GM19025 (cell line): ENCODE results near the gene SLC46A1.
A peak's percentile ranks its signal among the peaks of the same experiment; 100 is the strongest.

ENCODE experiments used
- ATAC-seq: cut with Tn5 transposase; IDR thresholded peaks from one replicate; pipeline ENCODE4 v1.9.1; 2021; ENCODE audit warnings: mild to moderate bottlenecking, low read depth, moderate library complexity; ENCODE audit not compliant: unreplicated experiment

The SLC46A1 gene

DNA sequence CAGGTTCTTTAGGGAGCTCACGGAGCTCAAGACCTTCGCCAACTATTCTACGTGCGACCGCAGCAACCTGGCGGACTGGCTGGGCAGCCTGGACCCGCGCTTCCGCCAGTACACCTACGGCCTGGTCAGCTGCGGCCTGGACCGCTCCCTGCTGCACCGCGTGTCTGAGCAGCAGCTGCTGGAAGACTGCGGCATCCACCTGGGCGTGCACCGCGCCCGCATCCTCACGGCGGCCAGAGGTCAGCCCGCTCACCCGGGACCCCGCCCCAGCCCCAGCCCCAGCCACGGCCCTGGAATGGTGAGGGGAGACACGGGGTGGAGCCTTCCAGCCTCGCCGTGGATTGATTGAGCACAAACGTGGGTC is 21.0 kb downstream of the SLC46A1 start:
- no peak for ATAC-seq

DNA sequence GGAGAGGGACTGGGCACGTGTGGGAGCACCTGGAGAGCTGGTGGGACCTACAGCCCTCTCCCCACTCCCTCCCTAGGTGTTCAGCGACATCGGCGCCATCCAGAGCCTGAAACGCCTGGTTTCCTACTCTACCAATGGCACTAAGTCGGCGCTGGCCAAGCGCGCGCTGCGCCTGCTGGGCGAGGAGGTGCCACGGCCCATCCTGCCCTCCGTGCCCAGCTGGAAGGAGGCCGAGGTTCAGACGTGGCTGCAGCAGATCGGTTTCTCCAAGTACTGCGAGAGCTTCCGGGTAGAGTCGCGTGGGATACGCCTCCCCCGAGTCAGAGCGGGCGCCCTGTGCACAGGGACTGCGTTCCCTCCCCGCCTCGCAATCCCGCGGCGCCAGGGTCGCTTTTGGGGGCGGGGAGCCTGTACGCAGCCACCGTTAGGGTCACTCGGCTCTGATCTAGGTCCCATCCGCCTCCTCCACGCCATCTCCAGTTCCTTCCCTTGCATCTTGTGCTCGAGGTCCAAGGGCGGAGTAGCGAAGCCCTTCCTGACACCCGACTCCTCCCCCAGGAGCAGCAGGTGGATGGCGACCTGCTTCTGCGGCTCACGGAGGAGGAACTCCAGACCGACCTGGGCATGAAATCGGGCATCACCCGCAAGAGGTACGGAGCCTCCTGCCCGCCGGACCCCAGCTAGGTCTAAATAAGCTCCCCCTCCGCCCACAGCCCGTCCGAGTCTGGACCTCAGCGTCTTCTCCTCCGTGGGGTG is 21.6 kb downstream of the SLC46A1 start:
- ATAC-seq: peak; percentile 81

DNA sequence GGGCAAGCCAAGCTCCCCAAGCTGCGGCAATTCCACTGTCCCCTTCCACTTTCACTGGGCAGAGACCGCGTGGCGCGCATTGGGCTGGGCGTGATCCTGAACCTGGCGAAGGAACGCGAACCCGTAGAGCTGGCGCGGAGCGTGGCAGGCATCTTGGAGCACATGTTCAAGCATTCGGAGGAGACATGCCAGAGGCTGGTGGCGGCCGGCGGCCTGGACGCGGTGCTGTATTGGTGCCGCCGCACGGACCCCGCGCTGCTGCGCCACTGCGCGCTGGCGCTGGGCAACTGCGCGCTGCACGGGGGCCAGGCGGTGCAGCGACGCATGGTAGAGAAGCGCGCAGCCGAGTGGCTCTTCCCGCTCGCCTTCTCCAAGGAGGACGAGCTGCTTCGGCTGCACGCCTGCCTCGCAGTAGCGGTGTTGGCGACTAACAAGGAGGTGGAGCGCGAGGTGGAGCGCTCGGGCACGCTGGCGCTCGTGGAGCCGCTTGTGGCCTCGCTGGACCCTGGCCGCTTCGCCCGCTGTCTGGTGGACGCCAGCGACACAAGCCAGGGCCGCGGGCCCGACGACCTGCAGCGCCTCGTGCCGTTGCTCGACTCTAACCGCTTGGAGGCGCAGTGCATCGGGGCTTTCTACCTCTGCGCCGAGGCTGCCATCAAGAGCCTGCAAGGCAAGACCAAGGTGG is 24.7 kb downstream of the SLC46A1 start:
- ATAC-seq: no peak

DNA sequence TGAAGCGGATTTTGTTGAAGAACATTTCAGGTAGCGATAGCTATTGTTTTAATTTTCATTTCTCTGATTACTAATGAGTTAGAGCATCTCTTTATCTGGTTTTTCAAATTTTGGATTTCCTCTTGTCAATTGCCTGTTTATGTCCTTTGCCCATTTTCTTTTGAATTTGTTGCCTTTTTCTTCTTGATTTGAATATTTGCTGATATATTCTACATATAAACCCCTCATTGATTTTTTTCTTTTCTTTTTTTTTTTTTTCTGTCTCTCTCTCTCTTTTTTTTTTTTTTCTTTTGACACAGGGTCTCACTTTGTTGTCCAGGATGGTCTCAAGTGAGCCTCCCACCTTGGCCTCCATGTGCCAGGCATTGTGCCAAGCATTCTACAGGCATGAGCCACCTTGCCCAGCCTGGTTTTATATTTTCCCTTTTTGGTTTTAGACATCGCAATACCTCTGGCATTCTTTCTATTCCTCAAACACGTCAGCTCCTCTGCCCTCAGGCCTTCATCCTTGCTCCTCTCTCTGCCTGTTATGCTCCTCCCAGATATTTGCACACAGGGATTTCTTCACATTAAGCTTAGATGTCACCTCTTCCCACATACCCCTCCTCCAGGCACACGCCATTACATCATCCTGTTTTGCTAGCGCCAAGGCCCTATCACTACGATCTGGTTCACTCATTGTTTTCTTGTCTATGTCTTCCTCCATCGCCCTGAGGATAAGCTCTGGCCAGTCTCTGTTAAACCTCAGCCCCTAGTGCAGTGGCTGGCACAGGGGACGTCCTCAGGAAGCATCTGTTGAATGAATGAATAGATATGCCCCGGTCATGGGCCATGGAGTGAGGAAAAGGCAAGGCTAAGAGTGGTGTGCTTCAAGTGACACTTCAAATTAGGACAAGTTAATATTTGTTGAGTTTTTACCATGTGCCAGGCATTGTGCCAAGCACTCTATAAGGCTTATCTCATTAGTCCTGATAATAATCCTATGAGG is 25.9 kb downstream of the SLC46A1 start:
- no peak for ATAC-seq

DNA sequence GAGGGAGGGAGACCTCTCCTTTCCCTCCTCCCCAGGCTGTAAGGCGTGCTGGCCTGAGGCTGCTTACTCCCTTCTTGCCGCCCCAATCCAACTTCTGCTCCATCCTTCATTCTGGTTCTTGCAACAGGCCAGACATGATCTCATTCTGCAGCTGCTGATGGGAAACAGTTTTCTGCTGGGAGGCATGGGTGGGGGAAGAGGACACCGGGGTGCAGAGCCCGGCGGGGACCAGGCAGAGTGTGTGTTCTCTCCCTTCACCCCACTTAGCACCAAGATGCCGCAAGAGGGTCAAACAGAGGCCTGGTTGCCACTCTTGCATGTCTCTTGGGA is 33.1 kb downstream of the SLC46A1 start:
- no peak for ATAC-seq

DNA sequence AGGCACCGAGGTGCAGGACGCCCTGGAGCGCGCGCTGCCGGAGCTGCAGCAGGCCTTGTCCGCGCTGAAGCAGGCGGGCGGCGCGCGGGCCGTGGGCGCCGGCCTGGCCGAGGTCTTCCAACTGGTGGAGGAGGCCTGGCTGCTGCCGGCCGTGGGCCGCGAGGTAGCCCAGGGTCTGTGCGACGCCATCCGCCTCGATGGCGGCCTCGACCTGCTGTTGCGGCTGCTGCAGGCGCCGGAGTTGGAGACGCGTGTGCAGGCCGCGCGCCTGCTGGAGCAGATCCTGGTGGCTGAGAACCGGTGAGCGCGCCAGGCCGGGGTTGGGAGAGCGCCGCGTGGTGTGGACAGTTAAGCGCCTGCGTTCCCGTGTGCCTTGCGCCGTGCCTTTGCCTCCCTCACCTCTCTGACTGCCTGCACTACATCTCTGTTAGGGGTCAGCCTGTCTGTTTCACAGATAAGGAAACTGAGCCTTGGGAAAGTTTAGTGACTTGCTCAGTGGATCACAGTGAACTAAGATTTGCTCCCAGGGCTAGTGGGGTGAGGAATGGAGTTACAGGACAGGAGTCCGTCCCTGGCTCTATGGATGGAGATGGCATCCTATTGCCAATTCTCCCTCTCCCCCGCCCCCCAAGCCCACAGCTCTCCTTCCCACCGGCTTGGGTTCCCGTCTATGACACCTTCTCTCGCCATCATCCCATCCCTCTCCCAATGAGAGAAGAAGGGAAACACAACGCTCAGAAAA is 33.6 kb downstream of the SLC46A1 start:
- ATAC-seq: peak; percentile 8

DNA sequence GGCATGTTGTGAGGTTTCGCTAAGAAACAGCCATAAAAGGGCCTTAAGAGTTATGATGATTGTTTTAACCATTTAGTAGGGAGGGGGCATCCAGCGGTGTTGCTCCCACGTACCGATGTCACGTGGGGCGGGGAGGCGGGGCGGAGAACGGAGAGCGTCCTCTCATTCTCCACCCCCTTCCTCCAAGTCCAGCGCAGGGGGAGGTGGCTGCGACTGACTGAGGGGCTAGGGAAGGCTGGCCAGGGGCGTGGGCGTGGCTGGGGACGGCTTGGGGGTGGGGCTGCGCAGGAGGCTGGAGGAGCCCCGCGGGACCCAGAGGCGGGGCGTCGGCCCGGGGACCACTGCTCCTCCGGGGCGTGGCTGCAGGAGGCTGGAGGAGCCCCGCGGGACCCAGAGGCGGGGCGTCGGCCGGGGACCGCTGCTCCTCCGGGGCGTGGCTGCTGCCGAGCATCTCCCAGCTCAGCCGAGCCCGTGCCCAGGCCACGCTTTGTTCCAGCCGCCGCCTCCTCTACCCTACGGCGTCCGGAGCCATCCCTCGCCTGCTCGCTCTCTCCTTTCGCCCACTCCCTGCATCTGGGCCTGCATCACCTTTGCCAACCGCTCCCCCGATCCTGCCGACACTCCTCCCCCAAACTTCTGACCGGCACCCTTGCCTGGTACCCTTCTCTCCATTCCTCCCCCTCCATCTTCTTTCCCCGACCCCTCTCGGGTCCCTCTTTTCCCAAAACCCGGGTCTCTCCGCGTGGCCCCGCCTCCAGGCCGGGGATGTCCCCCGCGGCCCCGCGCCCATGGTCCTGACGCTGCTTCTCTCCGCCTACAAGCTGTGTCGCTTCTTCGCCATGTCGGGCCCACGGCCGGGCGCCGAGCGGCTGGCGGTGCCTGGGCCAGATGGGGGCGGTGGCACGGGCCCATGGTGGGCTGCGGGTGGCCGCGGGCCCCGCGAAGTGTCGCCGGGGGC is 34.5 kb downstream of the SLC46A1 start, which contains the start of gene SARM1:
SARM1 (plus strand) TSS at position 450 of the 958 bp plus-strand sequence; CDS start at position 789, 339 bp downstream.
- peak; percentile 83 for ATAC-seq

DNA sequence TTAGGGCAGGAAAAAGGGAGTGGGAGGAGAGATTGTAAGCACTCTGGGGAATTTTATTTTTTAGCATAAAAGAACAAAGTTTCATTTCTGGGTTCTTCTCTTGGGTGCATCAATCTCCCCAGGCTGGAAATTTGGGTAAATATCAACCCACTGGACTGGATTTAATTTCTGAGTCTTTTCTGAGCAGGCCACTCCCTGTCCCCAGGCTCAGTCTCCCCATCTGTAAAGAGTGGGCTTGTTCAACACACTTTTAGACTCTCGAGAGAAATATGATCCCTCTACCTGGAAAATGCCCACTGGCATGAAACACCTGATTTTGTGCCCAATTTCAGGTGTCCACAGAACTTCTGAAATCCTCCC is 35.3 kb downstream of the SLC46A1 start:
- ATAC-seq: no peak

DNA sequence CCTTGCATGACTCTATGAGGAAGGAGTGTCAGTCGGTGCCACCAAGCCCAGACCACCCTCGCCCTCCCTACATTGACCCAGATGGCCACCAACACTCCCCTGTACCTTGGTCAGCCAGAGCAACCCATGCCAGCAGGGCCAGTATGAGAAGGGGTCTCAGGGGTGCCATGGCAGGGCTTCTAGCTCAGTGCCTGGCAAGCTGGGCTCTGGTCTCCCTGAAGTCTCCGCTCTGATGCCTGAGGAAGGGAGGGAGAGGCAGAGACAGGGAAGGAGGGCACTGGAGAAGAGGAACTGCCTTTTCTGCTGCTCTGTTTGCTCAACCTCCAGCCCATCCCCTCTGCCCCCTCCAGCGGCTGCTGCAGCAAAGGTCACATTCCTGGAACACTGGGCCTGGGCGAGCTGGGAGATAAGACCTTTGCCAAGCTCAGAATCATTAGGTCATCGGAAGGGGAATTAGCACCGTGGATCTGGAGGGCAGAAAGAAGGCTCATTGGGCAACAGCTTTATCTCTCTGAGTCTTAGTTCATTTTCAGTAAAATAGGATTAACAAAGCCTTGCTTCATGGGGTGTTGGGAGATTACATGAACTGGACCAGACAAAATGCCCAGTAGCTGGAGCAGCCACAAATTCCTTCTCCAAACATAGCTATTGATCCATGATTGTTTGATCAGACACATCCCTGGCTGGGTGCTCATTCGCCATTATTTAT is 35.8 kb downstream of the SLC46A1 start, which contains the start of gene VTN:
VTN (minus strand) TSS at position 273 of the 709 bp plus-strand sequence; CDS start at position 169, 104 bp downstream.
- no peak for ATAC-seq

DNA sequence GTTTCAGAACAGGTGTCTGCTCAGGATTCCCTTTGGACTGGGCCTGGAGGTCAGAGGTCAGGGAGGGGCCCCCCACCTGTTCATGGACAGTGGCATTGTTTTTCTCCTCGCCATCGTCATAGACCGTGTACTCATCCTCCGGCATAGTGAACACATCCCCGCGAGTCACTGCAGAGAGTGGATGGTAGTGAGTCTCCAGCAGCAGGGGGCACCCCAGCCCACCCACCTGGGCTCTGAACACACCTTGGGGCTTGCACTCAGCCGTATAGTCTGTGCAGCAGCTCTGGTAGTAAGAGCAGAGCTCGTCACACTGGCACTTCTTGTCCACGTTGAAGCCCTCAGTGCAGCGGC is 36.4 kb downstream of the SLC46A1 start:
- ATAC-seq: no peak

DNA sequence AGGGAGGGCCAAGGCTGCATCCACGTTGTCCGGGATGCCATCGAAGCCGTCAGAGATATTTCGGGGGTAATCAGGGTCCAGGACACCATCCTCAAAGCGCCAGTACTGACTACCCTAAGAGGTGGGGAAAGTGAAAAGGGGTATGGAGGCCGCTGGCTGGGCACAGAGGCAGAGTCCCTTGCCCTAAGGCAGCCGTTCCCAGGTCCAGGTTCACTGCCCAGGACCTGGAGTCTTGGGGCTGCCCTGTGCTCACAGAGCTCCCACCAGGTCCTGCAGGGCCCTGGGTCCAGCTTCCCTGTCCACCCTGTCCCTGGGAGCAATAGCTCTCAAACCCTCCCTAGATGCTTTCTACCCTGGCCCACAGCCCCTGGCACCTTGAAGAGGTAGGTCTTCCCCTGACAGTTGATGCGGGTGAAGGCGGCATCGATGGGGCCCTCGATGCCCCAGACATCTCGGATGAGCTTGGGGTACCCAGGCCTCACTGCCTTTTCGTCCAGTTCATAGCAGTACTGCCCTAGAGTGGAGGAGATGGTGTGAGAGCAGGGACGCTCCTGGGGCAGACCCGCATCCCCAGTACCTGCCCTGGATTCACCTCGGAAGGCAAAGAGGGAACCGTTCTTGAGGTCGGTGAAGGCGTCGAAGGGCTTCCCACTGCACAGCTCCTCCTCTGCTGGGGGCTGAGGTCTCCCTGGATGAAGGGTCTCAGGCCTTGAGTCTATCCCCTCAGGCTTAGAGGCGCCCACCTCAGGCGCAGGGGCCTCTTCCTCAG is 36.9 kb downstream of the SLC46A1 start:
- ATAC-seq: no peak

DNA sequence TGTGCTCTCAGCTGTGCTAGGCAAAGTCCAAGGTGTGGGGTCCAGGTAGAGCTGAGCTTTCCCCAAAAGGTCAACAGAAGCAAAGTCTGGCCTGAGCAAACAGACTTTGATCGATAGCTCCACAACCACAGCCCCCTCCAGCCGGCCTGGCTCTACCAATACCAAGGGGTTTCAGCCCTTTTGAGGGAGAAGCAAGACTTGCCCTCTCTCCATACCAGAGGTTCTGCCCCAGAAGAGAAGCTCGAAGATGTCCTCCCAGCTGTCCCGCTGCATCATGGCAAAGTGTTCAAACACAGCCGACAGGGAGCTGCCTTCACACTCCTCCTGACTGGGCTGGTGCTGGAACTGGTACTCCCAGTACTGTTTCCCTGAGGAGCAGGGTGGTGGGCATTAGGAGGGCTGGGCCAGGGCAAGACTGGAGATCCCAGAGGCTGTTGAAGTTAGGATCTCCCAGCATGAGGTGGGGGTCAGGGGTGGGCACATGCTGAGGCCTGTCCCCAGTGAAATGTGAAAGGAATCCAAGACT is 37.6 kb downstream of the SLC46A1 start:
- no peak for ATAC-seq

DNA sequence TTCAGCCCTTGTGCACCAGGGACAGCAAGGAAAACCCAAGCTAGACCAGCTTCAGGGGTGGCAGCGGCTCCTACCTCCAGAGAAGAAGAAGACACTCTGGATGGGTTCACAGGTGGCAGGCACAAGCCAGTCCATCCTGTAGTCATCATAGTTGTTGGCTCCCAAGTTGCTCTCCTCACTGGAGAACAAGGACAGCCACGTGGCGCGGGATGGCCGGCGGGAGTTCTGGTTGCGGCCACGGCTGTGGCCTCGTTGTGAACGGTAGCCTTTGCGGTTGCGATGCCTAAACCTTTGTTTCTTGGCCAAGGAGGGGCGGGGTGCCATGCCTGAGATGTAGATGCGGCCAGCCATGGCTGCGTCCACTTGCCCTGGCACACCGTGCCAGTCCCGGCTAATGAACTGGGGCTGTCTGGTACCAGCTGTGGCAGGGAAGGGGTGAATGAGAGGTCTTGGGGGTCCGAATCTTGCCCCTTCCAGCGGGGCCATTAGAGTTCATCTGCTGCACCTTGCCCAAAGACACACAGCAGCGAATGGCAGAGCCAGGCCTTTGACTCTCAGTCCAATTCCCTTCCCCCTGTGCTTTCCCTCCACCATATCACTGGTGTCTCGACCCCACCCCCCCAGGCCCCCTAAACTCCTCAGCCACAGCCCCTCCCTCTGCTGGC is 38.2 kb downstream of the SLC46A1 start:
- ATAC-seq: no peak

DNA sequence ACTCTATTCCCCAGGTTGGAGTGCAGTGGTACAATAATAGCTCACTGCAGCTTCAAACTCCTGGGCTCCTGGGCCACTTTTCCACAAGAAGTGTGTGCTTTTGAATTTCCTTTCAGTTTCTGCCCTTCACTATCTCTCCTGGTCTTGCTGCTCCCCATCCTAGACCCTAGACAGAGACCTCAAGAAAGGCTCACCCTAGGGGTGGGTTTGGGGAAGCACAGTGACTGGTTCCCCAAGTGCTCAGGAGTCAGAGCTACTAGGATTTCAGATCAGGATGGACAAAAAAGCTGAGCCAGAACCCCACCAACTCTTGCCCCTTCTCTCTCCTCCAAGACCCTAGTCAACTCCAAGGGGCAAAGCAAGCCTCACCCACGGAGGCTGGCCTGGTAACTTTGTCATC is 39.4 kb downstream of the SLC46A1 start:
- ATAC-seq: no peak

DNA sequence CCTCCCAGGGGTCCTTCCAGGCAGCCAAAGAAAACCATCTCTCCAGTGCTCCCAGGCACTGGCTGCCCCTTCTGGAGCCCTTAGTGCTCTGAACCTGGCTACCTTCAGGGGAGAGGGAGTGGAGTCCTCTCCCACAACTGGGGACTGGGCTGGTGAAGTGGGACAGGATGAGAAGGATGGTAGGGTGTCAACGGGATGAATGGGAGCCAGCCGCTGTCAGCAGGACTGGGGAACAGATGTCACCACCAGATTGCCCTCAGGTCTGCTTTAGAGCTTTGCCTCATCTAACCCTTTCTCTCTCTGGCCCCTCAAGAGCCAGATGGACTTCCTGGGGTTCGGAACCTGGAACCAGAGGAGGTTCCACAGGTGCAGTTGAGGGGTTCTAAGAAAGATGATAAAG is 40.5 kb downstream of the SLC46A1 start:
- no peak for ATAC-seq

DNA sequence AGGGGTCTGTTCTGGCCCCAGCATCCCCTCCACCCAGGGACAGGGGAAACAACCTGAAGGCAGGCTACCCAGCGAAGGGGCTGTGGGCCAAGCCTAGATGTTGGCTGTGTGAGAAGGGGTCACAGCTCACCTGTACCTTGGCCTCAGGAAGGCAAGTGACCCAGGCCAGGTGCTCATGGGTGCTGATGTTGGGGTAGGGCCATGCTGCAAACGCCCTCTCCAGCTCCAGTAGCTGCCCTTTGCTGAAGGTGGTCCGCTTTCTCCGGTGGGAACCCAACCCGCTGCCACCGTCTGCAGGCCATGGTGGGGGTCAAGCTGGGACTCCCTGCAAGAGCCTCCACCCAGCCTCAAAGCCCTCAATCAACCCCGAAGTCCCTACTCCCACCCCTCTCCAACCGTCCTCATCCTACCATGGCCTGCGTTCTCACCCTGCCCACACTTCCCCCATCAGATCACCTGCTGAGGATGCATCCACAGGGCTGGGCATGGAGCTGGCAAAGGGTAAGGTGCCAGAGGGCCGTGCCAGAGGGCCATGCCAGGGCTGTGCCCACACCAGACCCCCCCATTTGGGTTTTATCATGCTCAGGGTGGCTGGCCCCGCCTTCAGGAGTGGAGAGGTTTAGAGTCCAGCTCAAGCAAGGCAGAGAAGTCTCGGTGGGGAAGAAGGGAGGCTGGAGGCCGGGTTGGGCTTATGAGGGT is 41.2 kb downstream of the SLC46A1 start, which contains the start of gene SEBOX:
SEBOX (minus strand) TSS at position 535 of the 699 bp plus-strand sequence; CDS start at position 487, 48 bp downstream.
- no peak for ATAC-seq
